Measurements from ENCODE around the gene GNB5.
"Not testable (repeated sequence)": the region's sequence is repeated elsewhere in the genome, so short reads cannot be mapped to it uniquely, and the experiment has no call there.

The GNB5 gene

DNA sequence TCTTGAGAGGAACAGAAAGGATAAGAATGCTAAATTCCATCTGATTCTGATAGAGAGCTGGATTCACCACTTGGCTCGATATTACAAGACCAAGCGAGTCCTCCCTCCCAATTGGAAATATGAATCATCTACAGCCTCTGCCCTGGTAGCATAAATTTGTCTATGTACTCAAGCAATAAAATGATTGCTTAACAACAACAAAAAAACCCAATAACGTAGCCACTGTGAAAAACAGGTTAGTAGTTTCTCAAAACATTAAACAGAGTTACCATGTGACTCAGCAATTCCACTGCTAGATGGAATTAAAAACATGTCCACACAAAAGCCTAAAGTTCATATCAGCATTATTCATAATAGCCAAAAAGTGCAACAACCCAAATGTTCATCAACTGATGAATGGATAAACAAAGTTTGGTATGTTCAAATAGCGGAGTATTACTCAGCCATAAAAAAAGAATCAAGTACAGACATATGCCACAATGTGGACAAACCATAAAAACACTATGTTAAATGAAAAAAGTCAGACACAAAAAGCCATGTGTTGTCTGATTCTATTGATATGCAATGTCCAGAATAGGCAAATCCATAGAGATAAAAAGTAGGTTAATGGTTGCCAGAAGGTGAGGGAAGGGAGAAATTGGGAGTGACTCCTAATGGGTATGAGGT is 95.5 kb downstream of the GNB5 start:
- no peak for DNase-seq (ENCODE audit: low read depth in 1 of 2, low spot score in 1 of 2)

DNA sequence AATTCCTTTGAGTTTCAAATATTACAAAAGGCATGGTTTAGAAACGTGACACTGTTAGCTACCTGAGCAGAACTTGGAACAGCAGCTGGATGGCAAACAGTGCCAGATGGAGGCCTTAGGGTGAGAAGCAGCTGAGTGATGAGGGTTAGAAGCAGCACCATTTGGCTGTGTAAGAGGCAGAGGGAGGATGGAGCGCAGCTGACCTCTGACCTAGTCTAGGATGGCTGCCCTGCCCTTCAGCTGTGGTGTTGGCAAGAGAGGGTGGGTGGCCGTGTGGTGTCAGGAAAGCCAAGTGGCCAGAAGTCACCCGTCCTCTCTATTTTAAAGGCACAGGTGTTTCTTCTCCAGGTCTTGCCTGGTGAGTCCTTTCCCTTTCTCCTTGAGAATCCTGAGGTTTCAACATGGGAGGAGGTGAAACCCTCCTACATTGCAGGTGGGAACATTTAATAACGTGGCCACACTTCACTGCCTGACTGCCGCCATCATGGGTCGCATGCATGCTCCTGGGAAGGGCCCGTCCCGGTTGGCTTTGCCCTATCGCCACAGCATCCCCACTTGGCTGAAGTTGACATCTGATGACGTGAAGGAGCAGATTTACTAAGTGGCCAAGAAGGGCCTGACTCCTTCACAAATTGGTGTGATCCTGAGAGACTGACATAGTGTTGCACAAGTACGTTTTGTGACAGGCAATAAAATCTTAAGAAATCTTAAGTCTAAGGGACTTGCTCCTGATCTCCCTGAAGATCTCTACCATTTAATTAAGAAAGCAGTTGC is 96.2 kb downstream of the GNB5 start:
- DNase-seq (ENCODE audit: low read depth in 1 of 2, low spot score in 1 of 2) = no peak

DNA sequence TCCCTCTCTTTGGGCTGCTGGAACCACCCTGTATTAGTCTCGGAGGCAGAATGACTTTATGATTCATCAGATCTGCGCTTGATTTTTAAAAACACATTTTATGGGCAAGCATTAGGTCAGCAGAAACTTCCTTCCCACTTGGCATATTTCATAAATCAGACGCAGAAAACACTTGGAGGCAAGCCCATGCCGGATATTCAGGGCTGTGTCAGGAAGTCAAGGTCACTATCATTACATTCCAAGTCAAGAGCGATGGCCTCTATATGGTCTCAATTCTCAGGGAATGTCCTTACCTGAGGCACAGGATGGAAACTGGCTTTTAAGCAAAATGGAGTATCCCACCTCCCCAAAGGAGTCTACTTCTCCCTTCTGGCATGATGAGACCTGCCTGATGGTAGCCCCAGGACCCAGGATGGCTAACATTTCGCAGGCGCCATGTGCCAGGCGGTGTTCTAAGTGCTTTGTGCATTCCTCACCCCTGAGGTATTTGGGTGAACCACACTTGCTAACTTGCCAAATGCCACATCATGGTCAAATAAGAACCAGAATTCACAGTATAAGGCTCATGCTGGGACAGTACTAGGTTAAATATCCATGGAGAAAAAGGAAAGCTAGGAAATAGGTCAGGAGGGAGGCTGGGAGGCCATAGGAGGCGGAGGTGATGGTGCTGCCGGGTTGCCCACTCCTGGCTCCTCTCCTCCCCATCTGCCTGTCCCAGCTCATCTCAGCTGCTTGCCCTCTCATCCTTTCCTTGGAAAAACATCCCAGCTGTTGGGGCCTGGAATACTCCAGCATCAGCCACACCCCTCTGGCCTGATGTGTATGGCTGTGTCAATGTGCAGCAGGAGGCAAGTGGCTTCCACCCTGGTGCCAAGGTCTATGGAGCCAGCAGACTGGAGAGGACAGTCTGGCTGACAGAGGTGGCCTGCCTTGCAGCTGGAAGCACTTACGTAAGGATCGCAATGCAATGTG is 97.4 kb downstream of the GNB5 start:
- no peak for DNase-seq (ENCODE audit: low read depth in 1 of 2, low spot score in 1 of 2)

DNA sequence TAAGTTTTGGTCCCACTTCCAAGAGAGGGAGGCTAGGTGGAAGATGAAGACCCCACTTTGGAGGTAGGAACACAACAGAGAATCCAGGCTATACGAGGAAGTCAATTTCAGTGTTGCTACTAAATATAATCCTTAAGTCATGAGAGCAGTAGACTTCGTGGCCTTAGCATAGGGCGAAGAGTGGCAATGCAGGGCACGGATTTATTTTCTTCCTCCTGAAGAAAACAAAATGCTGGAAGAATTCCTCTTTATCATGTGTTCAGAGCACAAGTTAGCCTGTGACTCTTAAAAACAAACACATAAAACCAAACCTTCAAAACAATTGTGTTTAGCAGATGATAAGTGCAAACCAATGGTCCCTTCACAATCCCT is 98.0 kb downstream of the GNB5 start:
- no peak for DNase-seq (ENCODE audit: low read depth in 1 of 2, low spot score in 1 of 2)

DNA sequence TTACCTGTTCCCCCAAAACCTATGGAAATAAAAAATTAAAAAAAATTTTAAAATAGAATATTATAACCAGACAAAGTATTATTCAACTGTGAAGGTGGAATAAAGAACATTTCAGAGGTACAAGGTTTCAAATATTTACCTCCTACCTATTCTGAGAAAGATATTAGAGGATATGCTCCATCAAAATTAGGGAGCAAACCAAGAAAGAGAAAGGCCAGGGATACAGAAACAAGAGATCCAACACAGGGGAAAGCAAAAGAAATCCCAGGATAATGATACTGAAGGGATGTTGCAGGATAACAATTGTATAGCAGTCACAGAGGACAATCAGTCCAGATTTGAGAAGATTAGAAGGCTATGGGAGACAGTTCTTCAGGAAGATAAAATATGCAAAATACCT is 101.0 kb downstream of the GNB5 start:
- DNase-seq (ENCODE audit: low read depth in 1 of 2, low spot score in 1 of 2) = no peak

DNA sequence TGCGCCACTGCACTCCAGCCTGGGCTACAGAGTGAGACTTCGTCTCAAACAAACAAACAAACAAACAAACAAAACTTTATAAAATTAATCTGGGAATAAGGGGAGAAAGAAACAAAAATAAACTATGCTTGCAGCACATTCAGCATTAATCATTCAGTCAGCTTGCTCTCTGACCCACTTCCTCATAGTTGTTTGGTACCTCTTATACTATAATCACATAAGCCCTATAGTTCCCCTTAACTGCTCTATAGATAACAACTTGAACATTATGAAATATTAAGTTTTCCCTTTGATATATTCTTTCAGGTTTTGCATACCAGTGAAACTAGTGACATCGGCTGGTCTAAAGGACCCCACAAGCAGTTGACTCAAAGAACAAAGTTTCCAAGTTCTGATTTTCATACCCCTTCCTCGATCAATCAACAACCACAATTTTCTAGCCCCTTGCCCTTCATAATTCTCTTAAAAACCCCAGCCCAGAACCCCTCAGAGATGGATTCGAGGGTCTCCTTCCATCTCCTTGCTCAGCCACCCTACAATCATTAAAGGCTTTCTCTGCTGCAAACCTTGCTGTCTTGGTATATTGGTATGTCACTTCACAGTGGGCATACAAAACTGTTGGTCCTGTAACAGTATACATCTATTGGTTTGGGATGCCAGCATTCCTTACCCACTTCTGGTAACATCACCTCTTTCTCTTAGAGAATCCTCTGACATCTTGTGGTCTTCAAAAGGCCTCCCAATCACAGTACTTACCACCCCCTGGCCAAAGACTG is 105.0 kb downstream of the GNB5 start:
- DNase-seq (ENCODE audit: low read depth in 1 of 2, low spot score in 1 of 2) = no peak

DNA sequence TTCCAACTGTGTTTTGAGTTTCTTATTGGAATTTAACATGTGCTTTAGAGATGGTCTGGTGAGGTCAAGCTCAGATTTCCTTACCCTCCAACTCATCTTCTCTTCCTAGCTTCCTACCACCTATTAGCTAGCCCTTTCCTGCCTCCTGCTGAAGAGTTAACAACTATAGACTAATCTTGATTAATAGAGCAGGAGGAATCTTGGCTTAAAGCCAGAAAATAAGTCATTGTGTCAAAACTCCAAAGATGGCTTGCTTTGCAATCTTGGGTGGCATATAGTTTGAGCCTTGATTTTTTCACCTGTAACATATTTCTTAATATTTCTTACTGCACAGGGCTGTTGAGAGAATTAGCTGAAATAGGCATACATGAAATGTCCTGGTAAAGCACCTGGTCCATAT is 105.9 kb downstream of the GNB5 start:
- DNase-seq (ENCODE audit: low read depth in 1 of 2, low spot score in 1 of 2) = no peak

DNA sequence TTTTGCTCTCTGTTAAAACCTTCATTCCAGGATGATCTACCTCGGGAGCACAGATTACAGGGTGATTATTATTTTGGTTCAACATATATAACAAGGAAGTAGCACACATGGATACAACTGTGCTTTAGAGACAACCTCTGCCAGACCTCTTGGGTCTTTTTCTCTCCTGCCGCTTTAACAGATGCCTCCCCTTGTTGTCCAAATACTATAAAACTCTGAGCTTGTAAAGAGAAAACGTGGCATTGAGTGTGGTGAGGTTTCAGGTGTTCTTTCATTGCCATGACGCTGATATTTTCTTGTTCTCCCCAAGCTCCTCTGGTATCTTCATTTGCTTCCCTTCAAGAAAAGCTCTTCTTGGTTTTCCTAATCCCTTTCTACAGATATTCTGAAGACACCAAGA is 107.6 kb downstream of the GNB5 start:
- DNase-seq (ENCODE audit: low read depth in 1 of 2, low spot score in 1 of 2) = no peak

DNA sequence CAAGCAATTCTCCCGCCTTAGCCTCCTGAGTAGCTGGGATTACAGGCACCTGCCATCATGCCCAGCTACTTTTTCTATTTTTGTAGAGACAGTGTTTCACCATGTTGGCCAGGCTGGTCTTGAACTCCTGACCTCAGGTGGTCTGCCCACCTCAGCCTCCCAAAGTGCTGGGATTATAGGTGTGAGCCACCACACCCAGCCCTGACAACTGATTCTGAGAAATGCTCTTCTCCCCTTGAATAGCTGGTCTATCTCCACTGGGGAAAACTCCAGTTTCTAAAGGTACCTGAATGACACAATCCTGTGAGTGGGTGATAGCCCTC is 108.2 kb downstream of the GNB5 start:
- not testable (repeated sequence) for DNase-seq (ENCODE audit: low read depth in 1 of 2, low spot score in 1 of 2)

DNA sequence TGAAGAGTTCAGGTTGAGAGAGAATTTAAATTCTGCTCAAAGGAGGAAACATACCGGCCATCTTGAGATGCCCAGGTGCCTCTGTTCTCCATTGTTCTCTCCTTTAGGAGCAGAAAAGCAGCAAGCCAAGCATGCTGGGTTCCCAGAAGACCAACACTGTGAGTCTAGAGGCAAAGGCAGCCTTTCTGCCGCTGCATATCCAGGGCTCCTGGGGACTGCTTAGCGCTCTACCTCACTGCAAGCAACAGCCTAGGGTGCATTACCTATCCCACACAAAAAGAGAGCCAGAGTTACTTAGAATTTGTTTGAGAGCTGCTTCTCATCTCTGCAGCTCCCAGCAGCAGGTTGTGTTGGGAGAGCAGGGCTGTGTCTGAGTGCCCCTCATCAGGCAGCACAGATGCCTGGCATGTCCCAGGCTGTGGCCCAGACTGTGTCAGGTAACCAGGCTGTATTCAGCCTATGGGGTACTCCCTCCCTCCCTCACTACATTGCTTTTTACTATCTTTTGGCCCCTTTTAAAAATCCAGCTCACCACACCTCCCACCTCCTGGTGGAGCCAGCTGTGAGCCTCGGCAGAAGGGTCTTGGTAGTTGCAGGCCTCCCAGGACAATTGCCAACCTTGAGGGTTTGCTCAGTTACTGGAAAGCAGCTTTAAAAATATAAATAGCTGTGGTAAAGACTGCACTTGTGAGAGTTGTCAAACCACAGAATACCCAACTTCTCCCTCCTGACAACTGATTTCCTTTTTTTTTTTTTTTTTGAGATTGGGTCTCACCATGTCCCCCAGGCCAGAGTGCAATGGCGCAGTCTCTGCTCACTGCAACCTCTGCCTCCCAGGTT is 108.8 kb downstream of the GNB5 start:
- no peak for DNase-seq (ENCODE audit: low read depth in 1 of 2, low spot score in 1 of 2)

DNA sequence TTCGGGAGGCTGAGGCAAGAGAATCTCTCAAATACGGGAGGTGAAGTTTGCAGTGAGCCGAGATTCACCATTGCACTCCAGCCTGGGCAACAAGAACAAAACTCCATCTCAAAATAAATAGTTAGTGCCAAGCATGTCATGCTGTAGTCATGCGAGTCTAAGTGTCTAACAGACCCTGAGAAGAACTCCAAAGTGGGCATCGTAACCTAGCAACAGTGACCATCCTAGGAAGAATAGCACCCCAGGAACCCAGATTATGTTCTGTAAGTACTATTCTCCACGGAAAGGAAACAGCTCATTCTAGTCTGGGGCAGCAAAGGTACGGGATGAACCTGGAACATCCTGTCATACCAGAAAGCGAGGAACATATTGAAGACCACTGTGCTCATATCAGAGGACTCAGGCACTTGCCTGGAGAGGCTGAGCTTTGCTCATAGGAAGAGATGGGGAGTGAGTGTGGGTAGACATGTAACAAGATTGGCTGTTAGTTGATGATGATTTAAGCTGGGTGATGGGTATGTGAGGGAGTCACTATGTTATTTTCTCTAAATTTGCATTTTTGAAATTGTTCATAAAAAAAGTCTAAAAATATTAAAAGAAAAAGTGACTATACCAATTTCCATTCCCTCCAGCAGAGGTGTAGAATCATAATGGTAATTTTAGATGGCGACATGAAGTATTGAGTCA is 110.3 kb downstream of the GNB5 start:
- DNase-seq (ENCODE audit: low read depth in 1 of 2, low spot score in 1 of 2) = no peak

DNA sequence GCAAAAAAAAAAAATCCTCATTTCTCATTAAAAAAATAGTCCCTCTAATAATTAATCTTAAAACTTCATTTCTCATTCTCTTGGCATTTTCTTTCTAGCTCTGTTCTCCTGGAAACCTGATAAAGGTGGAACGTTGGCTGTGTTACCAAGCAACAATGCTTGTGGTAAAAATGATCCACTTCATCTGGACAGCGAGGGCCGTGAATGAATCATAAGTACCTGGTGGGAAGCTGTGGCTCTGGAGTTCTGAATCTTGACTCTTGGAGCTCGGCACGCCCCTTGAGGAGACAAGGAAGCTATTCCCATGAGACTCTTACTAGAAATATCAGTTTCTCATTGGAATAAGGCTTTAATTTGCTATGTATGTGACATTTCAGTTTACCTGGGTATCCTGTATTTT is 111.2 kb downstream of the GNB5 start:
- DNase-seq (ENCODE audit: low read depth in 1 of 2, low spot score in 1 of 2) = no peak

DNA sequence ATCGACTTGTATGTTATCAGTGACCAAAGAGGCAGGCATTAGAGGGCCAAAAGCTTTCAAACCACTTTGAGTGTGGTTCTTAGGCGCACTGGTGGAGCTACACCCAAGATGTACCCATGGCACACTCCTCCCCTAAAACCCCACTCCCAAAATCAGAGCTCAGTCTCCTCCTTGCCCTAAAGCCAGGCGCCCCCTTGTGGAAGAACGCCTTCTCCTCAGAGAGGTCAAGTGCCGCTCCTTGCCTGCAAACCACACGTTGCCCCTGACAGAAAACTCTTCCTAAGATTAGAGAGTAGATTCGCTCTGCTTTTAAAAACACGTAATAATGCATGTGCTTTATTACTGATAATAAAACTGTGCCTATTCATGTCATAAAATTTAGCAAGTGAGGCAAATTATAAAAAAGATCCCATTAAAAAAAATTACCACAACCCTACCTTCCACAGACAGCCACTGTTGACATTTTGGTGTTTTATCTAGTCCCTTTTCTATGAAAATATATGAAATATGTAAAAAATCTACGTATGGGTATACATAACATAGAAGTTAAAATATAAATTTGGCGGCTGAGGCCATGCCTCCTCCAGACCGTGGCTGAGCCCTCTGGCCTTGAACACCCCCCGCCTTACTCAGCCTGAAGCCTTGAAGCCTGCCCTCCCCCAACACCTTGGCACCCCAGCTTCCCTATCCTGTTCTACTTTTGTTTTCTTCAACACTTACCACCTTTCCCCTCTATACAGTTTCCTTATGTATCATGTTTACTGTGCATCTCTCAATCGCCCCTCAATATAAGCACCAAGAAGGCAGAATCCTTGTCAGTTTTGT is 112.1 kb downstream of the GNB5 start:
- peak; percentile 48 to 73 for DNase-seq (ENCODE audit: low read depth in 1 of 2, low spot score in 1 of 2)

DNA sequence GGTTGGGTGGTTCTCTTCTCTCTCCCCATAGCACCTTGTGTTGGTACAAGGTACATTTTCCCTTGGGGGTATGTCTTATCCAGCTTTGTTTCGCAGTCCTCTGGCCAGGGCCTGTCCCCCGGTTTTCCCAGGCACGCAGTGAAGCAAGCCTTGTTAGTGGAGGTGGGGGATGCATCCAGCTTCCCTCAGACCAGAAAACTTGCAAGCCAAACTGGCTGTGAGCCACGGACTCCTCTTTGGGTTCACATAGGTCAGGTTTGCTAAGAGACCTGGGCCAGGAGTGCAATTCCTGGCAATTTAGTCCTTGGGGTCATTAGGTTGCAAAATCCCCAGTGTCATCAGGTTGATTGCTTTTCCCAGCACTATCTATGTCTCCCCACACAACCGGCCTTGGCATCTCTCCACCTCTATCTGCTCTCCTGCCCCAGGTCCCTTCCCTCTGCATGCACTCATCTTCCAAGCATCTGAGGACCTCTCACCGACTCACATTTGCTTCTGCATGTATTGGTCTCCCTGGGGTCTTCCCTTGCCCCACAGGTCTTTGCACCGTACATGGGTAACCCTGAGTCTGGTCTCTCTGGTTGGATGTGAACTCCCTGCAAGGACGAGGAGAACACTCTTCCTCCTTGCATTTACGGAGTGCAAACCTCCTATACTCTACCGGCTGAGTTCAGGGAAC is 112.9 kb downstream of the GNB5 start:
- no peak for DNase-seq (ENCODE audit: low read depth in 1 of 2, low spot score in 1 of 2)

DNA sequence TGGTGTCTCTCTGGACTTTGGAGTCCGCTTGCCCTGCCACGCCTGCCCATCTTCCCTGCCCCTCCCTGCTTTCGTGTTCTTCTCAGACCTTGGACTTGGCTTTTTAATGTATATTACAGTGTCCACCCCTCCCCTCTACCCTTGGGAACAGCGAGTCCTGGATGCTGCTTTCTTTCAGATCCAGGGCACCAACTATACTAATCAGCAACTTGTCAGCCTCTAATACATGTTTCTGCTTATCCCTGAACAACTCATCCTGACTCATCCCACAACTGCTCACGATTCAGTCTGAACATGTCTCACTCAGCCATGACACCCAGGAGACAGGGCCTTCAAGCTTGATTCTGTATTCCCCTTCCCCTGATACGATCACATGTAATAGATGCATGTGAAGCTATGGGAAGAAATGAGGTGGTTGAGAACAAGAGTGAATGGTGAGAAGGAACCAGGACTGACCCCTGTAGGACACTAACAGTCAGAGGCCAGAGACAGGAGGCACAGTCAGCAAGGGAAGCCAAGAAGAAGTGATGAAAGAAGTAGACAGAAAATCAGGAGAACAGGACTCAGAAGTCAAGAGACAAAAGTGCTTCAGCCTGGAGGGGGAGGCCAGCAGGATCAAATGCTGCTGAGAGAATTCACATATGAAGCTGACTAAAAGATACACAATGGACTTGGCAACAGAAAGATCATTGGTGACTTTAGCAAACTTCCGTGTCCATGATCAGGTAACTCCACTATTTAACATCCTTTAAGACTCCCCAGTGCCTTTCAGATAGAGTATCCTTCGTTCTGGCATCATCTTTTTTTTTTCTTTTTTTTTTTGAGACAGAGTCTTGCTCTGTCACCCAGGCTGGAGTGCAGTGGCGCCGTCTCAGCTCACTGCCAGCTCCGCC is 114.1 kb downstream of the GNB5 start:
- DNase-seq (ENCODE audit: low read depth in 1 of 2, low spot score in 1 of 2) = no peak

DNA sequence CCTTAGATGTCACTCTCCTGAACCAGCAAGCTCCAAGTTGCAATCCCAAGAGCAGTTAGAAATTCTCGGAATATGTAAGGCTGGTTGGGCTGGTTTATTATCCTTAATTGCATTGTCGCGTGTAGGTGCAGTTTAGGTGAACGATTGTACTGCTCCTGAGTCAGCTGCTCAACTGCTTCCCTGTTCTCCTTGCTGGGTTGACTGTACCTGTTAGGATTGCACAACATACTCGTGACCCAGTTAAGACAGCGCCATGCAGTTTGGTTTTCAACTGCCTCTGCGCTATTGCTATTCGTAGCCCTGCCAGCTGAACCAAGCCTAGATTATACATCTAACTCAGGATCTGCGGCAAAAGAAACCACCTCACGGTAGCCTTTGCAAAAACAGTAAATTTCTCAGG is 119.6 kb downstream of the GNB5 start:
- no peak for DNase-seq (ENCODE audit: low read depth in 1 of 2, low spot score in 1 of 2)

DNA sequence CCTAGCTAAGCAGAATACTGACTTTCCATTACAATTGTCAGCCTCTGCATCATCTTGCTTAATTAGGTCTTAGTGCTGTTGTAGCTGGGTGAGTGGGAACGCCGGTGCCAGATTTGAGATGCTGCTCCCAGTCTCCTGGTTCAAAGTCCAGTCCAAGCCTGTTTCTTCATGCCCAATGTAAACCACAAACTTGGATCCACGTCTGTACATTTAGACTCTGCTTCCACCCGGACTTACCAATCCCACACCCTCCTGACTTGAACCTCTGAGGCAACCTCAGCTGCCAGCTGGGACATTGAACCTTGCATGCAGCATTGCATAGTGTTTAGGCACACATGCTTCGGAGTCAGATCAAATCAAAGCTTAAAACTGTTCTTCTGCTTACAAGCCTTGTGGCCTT is 121.6 kb downstream of the GNB5 start:
- DNase-seq (ENCODE audit: low read depth in 1 of 2, low spot score in 1 of 2) = no peak

Measured in stimulated activated CD4-positive, alpha-beta T cell treated with anti-CD3 and anti-CD28 coated beads, Interleukin-15, amount 100 ng/mL, for 1 hour (primary cell).